ENCODE results near the gene TUBA4A.

The TUBA4A gene

DNA sequence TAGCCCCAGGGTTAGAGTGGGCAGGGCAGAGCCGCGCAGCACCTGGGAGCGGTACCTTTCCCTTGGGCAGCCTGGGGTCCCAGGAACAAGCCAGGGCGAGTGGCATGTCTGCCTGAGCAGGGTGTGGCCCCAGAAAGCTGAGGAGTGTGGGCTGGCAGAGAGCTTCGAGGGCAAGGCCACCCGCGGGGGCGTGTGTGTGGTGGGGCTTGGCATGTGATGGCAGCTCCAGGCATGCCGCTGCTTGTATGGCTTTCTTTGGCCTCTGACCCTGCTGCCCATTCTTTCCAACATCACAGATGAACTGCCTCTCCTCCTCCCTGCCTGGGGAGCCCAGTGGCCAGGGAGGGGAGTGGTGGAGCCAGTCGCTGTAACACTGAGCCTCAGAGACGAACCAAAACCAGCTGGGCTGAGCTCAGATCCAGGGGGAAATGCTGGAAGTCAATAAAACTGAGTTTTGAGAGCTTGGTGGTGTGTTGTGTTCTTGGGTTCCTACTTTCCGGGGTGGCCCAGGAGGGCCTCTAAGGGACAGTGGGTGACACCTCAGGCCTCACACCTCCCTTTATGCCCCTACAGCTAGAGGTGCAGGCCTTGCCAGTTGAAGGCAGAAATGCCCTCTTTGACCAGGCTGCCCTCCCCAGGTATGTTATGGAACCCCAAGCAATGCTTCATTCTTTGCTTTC lies 32.9 kb upstream of the TUBA4A start:
- no peak for DNase-seq (ENCODE audit: low spot score)

DNA sequence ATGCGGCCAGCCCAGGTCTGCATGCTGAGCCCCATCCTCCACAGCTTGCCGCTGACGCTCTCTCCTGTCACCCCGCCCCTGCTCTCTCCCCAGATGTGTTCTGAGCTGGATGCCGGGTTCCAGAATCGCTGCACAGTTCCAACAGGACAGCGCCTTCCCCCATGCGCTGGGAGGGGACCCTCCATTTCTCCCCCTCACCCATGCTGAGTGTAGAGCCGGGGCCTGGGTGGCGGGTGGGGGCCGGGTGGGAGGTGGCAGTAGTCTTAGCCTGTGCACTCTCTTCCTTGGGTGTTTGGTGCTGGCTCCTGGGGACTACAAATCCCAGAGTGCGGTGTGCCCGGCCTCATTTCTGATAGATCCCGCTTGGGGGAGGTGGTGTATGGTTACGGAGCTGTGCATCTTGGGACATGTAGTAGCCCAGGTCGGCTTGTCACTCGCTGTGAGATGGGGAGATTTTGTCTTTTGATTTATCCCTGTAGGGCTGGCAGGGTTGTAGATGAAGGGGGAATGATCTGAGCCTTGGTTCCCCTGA lies 32.2 kb upstream of the TUBA4A start:
- DNase-seq (ENCODE audit: low spot score): peak; percentile 74

DNA sequence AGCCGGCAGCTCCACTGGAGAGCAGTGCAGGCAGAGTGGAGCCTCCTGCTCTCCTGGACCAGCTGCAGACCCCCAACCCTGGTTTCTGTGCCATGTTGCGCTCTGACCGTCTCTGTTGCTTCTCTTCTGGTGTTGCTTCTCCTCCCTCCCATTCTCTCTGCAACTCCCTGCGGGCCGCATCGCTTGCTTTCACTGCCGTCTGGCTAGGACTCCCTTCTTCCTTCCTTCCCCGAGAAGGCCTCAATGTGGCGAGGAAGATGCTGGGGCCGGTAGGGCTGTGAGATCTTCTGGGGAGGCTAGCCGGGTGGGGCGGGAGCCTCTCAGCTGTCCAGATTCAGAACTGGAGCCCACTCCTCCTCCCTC lies 31.6 kb upstream of the TUBA4A start:
- no peak for DNase-seq (ENCODE audit: low spot score)

DNA sequence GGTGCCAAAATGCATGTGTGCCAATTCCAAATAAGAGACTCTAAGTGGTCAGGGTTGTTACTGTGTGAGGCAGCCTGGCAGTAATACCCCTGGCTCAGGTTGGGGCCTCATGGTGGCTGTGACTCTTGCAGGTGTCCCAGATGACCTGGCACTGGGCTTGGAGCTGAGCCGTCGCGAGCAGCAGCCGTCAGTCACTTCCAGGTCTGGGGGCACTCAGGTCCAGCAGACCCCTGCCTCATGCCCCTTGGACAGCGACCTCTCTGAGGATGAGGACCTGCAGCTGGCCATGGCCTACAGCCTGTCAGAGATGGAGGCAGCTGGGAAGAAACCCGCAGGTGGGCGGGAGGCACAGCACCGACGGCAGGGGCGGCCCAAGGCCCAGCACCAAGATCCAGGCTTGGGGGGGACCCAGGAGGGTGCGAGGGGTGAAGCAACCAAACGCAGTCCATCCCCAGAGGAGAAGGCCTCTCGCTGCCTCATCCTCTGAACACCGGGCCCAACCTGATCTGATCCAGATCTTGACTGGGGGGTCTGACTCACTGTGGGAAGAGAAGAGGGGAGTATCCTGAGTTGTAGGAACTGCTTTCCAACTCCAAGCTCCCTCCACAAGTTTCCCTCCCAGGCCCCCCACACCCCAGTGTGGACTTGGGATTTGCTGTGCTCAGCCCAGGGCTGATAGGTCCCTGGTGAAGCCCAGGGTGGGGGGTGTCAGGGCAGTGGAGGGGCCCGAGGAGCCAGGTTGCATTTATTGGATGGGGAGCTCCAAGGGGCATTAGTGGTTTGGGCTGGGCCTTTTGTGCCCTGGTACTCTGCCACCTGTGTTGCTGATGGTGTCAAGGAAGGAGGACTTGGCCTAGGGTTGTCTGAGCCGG lies 31.0 kb upstream of the TUBA4A start:
- no peak for DNase-seq (ENCODE audit: low spot score)

DNA sequence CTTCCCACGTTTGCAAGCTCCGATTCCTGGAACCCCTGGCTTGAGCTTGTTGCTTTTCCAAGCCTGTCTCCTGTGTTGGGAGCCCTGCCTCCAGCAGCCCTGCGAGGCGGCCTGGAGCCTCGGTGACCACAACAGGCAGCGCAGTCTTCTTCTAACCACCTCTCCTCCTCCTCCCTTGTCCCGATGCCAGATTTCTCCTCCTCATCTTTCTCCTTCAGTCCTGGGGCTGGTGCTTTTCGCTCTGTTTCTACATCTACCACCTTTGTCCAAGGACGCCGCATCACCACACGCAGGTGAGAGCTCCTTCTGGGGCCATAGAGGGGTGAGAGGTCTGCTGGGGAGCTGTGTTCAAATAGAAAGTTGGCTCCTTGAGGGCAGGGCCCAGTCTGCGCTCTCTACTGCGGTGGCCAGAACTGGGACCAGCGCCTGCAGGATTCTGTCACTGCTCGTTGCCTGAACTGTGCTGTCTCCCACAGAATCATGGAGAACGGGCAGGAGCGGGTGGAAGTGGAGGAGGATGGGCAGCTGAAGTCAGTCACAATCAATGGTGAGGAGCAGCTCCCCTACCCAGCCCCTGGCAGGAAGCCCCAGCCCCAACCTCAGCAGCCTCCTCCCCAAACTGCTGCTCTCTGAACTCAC lies 29.3 kb upstream of the TUBA4A start:
- DNase-seq (ENCODE audit: low spot score): no peak

DNA sequence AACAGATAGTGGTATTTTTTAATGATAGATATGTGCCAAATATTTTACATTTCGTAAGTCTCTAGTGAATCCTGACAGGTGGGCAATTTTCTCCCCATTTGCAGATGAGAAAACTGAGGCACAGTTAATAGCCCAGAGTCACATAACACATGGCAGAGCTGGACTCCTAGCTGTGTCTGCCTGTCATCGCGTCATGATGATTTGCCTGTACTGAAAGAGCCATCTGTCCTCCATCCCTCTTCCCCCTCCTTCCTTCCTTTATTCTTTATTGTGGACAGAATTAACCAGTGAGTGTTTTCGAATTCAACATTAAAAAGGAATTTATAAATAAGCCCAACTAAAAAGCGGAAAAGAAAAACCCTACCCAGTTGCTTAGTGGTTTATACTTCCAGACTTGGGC lies 28.7 kb upstream of the TUBA4A start:
- DNase-seq (ENCODE audit: low spot score): no peak

DNA sequence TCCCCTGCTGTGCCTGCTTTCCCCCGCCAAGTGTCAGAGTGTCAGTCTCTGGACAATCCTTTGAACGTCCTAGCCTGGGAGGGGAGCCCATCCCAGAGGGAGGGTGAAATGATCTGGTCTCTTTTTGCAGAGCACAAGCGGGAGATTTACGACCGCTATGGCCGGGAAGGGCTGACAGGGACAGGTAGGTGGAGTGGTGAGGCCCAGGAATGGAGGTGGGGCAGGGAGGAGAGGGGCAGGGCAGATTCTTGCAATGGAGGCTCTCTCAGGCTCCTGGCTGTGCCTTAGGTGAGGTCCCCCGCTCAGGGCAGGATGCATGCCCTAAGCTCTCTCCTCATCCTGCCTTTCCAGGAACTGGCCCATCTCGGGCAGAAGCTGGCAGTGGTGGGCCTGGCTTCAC lies 27.9 kb upstream of the TUBA4A start:
- no peak for DNase-seq (ENCODE audit: low spot score)

DNA sequence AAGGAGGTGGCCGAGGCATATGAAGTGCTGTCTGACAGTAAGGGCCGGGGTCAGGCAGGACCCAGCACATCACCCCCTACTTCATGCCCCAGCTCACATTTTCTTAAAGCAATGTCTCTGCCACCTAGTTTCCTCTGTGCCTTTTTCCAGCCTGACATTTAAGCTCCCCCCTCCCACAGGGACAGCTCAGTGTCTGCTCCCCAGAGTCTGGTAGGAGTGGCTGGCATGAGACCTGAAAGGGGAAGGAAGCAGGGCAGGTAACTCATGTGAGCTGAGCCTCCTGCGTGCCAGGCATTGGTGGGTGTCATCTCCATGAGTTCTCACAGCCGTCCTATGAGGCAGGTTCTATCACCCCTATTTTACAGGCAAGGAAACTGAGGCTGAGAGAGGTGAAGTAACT lies 26.9 kb upstream of the TUBA4A start:
- DNase-seq (ENCODE audit: low spot score): no peak

DNA sequence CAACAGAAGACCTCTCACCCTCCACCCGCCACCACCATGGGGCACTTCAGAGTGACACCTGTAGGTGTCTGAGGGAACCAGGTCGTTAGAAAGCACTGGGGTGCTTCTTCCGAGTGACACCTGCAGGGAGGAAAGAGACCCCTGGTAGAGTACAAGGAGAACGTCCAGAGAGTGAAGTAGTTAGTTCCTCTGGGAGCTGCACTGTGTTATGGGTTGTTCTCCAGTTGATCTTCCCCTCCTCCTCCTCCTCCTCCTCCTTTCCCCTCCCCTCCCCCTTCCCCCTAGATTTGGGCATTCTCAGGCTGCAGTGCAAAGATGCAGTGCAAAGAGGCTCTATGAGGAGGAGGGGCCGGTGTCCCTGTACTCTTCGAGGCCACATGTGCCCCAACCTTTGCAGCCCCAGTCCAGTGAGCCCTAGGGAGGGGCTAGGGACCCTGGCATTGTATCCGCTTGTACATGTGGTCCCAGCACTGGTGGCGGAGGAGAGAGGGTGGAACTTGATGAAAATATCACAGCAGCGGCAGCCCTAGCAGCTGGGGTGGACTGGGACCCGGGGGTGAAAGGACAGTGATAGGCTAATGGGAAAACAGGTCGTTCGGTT lies 26.3 kb upstream of the TUBA4A start:
- DNase-seq (ENCODE audit: low spot score): no peak

DNA sequence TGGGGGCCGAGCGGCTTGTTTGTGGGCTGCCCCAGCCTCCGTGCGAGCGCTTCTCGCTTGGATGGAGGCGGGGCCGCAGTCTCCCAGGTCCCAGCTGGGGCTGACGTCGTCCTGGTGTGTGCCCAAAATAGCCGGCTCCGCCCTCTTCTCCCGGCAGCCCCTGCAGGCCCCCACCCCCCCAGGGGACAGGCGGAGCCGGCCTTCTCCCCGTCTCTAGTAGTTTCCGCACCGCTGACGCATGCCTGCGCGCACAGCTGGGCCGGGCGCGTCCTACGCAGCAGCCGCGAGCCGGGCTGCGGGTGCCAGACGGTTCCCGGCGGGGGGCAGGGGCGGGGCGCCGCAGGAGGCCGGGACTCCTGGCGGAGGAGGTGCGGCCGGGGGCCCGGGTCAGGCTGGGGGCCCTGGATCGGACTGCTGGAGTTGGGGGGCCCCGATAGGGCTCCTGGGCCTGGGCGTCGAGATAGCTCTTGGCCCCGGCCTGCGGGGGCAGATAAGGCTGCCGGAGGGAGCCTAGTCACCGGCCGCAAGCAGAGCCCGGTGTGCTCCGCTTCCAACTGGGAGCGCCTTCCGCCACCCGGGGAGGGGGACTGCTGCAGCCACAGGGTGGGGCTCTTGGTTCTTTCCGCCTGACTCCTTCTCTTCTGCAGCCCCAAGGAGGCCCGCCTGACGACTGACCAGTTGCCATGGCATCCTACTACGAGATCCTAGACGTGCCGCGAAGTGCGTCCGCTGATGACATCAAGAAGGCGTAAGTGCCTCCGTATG lies 25.6 kb upstream of the TUBA4A start, which contains the start of gene DNAJB2:
DNAJB2 (plus strand) TSS at position 216 of the 765 bp plus-strand sequence; CDS start at position 684, 468 bp downstream.
- peak; percentile 100 for DNase-seq (ENCODE audit: low spot score)

DNA sequence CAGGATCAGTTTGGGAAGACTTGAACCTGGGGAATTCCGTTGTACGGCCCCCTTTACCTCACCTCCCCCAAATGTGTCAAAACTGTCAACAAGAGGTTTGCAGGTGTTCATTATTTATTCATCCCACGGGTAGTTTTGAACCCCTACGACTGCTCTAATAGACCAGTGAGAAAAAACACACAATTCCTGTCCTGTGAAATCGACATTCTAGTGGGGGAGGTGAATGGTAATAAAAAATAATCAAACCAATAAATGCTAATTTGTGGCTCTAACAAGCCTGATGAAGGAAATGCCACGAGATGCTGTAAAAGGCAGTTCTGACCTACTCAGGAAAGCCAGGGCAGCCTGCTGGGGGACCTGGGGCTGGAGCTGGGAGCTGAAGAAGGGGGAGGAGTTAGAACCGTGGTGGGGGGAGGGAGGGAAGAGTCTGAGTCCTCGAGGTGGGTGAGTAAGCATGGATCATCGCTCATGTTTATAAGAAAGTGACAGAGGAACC lies 25.0 kb upstream of the TUBA4A start:
- DNase-seq (ENCODE audit: low spot score): no peak

DNA sequence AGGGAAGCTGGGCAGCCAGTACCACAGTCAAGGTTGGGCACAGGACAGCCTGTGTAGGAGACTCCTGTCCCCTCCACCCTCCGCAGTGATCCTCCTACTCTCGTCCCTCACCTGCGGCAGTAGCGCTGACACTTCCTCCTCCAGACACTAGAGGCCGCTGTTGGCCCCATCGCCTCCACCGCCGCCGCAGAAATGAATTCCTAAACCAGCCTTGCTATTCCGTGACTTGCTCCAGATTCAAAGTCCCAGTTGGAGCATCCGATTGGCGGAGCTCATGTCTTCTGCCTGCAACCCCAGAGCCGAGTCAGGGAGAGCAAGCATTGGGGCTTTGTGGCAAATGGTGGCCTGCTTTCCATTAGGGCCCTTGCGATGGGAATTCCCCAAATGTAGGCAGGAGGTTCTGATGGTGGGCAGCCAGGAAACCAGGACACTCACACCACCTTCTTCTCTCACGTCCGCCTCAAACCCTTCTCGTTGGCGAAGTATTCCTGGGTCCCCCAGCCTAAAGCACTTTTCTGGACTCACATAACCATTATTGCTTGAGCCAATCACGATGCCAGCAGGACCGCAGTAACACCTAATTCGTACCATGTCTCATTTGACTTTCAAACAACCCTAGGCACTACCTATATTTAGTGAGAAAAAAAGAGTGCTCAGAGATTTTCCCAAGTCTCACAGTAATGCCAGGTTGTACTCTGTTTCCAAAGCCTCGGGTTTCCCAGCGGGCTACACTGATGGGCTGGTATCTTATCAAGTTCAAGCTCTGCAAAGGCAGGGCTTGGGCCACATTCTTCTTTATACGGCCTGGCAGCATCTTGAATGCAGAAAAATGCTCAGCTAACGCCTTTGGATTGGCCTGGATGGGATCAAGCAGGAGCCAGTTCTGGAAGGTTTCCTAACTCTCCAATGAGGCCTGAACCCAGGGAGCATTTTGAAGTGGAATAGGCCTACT lies 24.3 kb upstream of the TUBA4A start:
- DNase-seq (ENCODE audit: low spot score): peak; percentile 74

DNA sequence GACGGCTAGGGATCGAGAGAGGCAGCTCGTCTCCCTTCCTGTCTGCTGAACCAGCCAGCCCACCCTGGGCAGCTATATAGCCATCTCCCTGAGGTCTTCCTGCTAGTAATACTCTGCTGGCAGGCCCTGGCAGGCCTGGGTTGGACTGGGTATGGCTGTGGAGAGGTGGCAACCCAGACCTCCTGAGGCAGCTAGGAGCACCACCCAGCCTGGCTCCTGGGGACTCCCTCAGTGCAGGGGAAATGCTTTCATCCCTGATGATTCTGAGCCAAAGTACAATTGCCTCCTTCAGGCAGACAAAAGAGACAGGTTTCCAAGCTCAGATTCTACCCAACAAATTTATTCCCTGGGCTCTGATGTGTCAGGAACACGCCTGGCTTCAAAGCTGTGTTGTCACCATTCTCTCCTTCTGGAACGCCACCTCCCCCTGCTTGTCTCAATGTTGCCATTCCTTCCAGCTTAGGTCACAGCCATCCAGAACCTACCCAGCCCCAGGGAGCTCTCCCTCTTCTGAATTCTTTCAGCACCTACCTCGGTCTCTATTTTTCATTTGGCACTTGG lies 20.7 kb upstream of the TUBA4A start:
- DNase-seq (ENCODE audit: low spot score): peak; percentile 93

DNA sequence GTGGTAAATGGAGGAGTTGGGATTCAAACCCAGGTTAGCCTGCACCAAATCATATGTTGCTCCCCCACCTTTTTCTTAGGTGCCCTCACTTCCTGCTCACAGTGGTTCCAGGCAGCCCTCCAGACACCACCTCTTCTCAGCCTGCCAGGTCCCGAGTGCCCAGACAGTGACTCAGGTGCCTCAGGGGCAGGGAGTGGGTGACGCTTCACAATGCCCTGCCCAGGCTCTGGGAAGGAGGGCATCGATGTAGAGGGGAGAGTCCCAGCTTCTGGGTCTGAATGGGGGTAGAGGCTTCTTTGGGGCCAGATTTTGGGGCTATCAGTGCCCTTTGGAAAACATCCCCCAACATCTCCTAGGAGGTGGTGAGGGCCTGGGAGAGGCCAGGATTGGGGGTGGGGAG lies 20.2 kb upstream of the TUBA4A start:
- no peak for DNase-seq (ENCODE audit: low spot score)

DNA sequence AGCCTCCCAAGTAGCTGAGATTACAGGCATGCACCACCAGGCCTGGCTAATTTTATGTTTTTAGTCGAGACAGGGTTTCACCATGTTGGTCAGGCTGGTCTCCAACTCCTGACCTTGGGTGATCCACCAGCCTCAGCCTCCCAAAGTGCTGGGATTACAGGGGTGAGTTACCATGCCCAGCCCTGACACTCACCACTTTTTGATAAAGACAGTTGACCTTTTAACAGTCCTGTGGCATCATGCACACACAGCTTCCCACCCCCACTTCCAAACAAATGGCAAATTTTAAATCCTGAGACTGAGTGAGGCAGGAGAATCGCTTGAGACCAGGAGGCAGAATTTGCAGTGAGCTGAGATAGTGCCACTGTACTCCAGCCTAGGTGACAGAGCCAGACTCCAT lies 19.3 kb upstream of the TUBA4A start:
- no peak for DNase-seq (ENCODE audit: low spot score)

DNA sequence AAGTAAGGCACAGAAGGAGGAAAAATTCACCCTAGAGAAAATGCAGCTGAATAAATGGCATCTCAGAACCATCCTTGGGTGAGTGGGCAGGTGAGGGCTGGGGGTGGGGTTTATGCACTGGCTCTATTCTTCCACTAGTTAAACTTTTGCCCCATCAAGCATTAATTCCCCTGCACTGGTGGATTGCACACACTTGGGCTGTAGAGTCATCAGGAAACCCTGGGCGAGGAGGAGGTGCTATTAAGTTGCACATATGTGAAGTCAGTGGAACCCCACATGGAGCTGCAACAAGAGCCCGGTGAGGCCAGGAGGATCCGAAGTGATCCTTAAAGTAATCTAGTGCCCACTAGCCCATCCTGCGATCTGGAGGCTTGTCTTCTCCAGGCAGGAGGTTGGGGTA lies 18.6 kb upstream of the TUBA4A start:
- no peak for DNase-seq (ENCODE audit: low spot score)

DNA sequence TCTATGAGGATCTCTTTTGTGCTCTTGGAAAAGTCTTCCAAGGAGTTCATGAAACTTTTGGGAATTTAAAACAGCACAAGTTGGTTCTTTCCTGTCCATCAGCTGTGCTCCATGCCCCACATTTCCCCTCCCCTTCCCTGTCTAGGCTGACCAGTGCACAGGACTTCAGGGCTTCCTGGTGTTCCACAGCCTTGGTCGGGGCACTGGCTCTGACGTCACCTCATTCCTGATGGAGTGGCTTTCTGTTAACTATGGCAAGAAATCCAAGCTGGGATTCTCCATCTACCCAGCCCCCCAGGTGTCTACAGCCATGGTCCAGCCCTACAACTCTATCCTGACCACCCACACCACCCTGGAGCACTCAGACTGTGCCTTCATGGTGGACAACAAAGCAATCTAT lies 17.3 kb upstream of the TUBA4A start:
- no peak for DNase-seq (ENCODE audit: low spot score)

DNA sequence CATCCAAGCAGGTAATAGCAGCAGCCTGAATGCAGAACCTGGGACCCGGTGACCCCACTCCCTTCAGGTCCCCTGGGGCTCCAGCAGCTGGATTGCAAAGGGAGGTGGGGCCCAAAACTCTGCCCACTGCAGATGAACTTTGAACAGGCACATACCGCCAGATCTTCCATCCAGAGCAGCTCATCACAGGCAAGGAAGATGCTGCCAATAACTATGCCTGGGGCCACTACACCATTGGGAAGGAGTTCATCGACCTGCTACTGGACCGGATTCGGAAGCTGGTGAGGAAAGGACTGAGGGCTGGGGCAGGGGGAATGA lies 16.3 kb upstream of the TUBA4A start:
- no peak for DNase-seq (ENCODE audit: low spot score)

DNA sequence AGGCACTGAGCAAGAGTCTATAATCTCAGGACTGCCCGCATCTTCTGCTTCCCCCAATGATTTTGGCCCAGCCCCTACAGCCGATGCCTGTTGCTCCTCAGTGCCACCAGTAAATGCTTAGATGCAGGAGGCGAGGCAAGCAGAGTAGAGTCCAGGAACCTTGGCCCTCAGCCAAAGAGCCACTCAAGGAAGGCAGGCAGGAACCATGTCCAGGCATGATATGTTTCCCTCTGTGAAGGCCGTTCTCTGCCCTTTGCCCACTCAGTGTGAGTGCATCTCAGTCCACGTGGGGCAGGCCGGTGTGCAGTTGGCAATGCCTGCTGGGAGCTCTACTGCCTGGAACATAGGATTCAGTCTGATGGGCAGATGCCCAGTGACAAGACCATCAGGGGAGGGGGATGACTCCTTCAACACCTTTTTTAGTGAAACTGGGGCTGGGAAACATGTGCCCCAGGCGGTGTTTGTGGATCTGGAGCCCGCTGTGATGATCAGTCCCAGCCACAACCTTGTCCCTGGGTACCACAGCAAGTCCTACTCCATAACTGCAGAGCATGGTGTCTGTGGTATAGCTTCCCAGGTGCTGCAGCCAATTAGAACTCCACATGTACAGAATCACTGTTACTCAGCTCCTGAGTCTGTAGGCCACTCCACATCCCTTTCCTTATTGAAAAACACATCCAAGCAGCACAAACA lies 15.8 kb upstream of the TUBA4A start:
- no peak for DNase-seq (ENCODE audit: low spot score)

DNA sequence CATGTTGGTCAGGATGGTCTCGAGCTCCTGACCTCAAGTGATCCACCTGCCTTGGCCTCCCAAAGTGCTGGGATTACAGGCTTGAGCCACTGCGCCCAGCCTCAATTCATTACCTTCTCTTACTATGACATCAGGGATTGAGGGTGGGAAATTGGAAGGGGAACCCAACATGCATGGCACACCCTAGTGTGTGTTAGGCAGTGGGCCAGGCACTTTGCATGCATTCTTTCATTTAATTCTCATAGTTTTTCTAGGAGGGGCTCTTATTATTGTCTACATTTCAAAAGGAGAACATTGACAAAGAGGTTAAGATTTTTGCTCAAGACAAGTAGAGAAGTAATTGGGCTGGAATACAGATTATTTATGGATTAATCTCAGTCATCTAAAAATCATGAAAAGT lies 14.6 kb upstream of the TUBA4A start:
- no peak for DNase-seq (ENCODE audit: low spot score)

All from AG08395 (cell line).